GM23338 (cell line): ENCODE results near the gene ISOC2. TPM values are rescaled to one million over a fixed set of nuclear protein-coding genes. Genes with fewer than 3 reads are reported as not detected.
A peak's percentile ranks its signal among the peaks of the same experiment; 100 is the strongest.

ENCODE experiments used
- ATAC-seq: fragments of 200-7000 bp; cut with Tn5 transposase; 3 replicates; pipeline ENCODE4 v1.9.1; 2020
- DNase-seq: peaks from one replicate; pipeline ENCODE4 v3.0.0-alpha.2; 2015; ENCODE audit warnings: low spot score
- H2AFZ ChIP-seq: fragments of 200-600 bp; sonication (generic); 2 replicates; pipeline ENCODE4 v1.8.0; 2016; ENCODE audit warnings: antibody characterized with exemption, mild to moderate bottlenecking, moderate library complexity
- H3F3A ChIP-seq: fragments of 200-600 bp; sonication (generic); replicated peaks from 2 replicates; pipeline ENCODE4 v1.8.0; 2017; ENCODE audit warnings: antibody characterized with exemption, mixed run types, low read depth
- H3K27ac ChIP-seq: fragments of 200-600 bp; sonication (generic); 2 replicates; pipeline ENCODE4 v1.6.1; 2016; ENCODE audit warnings: low read depth
- H3K27me3 ChIP-seq: fragments of 200-600 bp; sonication (generic); 2 replicates; pipeline ENCODE4 v1.8.0; 2016; ENCODE audit warnings: mild to moderate bottlenecking, mixed run types, moderate library complexity; ENCODE audit not compliant: insufficient read depth
- H3K36me3 ChIP-seq: fragments of 200-600 bp; sonication (generic); 2 replicates; pipeline ENCODE4 v1.8.0; 2016; ENCODE audit warnings: mild to moderate bottlenecking; ENCODE audit not compliant: insufficient read depth
- H3K4me1 ChIP-seq: fragments of 200-600 bp; sonication (generic); 2 replicates; pipeline ENCODE4 v1.8.0; 2016; ENCODE audit warnings: mild to moderate bottlenecking, moderate library complexity; ENCODE audit not compliant: insufficient read depth
- H3K4me2 ChIP-seq: fragments of 200-600 bp; sonication (generic); 2 replicates; pipeline ENCODE4 v1.7.1; 2017; ENCODE audit warnings: mixed run types
- H3K4me3 ChIP-seq: fragments of 200-600 bp; sonication (generic); 2 replicates; pipeline ENCODE4 v1.6.1; 2016; ENCODE audit warnings: mixed run types
- H3K79me2 ChIP-seq: fragments of 200-600 bp; sonication (generic); replicated peaks from 2 replicates; pipeline ENCODE4 v1.8.0; 2017; ENCODE audit warnings: mild to moderate bottlenecking; ENCODE audit not compliant: insufficient read depth
- H3K9me2 ChIP-seq: fragments of 200-600 bp; sonication (generic); 2 replicates; pipeline ENCODE4 v1.8.0; 2017; ENCODE audit not compliant: insufficient read depth
- H4K20me1 ChIP-seq: fragments of 200-600 bp; sonication (generic); replicated peaks from 2 replicates; pipeline ENCODE4 v1.8.0; 2017; ENCODE audit warnings: mild to moderate bottlenecking; ENCODE audit not compliant: insufficient read depth
- H3K27ac Mint-ChIP-seq: 2 replicates; pipeline ENCODE4 v1.8.0; 2020; ENCODE audit warnings: inconsistent platforms, mild to moderate bottlenecking, moderate library complexity, mixed read lengths
- H3K27me3 Mint-ChIP-seq: 3 replicates; pipeline ENCODE4 v1.8.0; 2022; ENCODE audit warnings: low read depth, mild to moderate bottlenecking, moderate library complexity, mixed read lengths, inconsistent platforms; ENCODE audit not compliant: insufficient read depth, poor library complexity
- H3K36me3 Mint-ChIP-seq: 3 replicates; pipeline ENCODE4 v1.8.0; 2021; ENCODE audit warnings: low read depth, mild to moderate bottlenecking, inconsistent platforms, moderate library complexity, mixed read lengths
- H3K4me1 Mint-ChIP-seq: 3 replicates; pipeline ENCODE4 v1.8.0; 2020; ENCODE audit warnings: mild to moderate bottlenecking, inconsistent platforms, mixed read lengths
- H3K4me3 Mint-ChIP-seq: 3 replicates; pipeline ENCODE4 v1.8.0; 2021; ENCODE audit warnings: moderate library complexity, mild to moderate bottlenecking, inconsistent platforms, mixed read lengths
- H3K9me3 Mint-ChIP-seq: 3 replicates; pipeline ENCODE4 v1.8.0; 2020; ENCODE audit warnings: moderate library complexity, mild to moderate bottlenecking, inconsistent platforms, mixed read lengths
- CREB1 ChIP-seq: fragments of 250-450 bp; sonication (Bioruptor Pico); IDR thresholded peaks from 2 replicates; pipeline ENCODE4 v1.5.0; 2020; ENCODE audit warnings: low read depth, mild to moderate bottlenecking, moderate library complexity
- EZH2 ChIP-seq: fragments of 200-600 bp; sonication (generic); IDR thresholded peaks from one replicate; pipeline ENCODE4 v1.8.0; 2017; ENCODE audit warnings: antibody characterized with exemption, mild to moderate bottlenecking, low read depth; ENCODE audit not compliant: unreplicated experiment
- EZH2phosphoT487 ChIP-seq: fragments of 200-600 bp; sonication (generic); IDR thresholded peaks from one replicate; pipeline ENCODE4 v1.8.1; 2018; ENCODE audit warnings: antibody characterized with exemption; ENCODE audit not compliant: unreplicated experiment
- JUNB ChIP-seq: IDR thresholded peaks from one replicate; pipeline ENCODE4 v1.6.1; 2016; ENCODE audit warnings: antibody characterized with exemption; ENCODE audit not compliant: unreplicated experiment
- NANOG ChIP-seq: IDR thresholded peaks from 2 replicates; pipeline ENCODE4 v1.6.1; 2016; ENCODE audit warnings: antibody characterized with exemption, borderline replicate concordance
- POLR2AphosphoS5 ChIP-seq: IDR thresholded peaks from 2 replicates; pipeline ENCODE4 v1.6.1; 2016; ENCODE audit warnings: antibody characterized with exemption, low read depth
- STAT1 ChIP-seq: IDR thresholded peaks from one replicate; pipeline ENCODE4 v1.6.1; 2016; ENCODE audit warnings: antibody characterized with exemption; ENCODE audit not compliant: unreplicated experiment
- ZNF114 ChIP-seq: fragments of 250-450 bp; sonication (Bioruptor Pico); IDR thresholded peaks from 2 replicates; pipeline ENCODE4 v1.5.0; 2020; ENCODE audit warnings: mild to moderate bottlenecking, moderate library complexity
- ZNF331 ChIP-seq: fragments of 250-450 bp; sonication (Bioruptor Pico); IDR thresholded peaks from 2 replicates; pipeline ENCODE4 v1.5.0; 2020; ENCODE audit warnings: low read depth, mild to moderate bottlenecking, moderate library complexity
- polyA plus RNA-seq: library from polyadenylated mRNA; unstranded; fragments of >200 nt; fragmentation: Nextera tagmentation; extraction: Ambion mirVana; gene quantifications from 2 replicates; pipeline ENCODE4 v1.2.1, GENCODE V29; 2016
- total RNA-seq: library from RNA; depleted of rRNA; stranded (reverse); fragments of >200 nt; shearing (Covaris generic); gene quantifications from 2 replicates; pipeline ENCODE4 v1.2.3, GENCODE V29; 2014
- TF ChIP-seq, protein P1 (sequence below): fragments of 250-450 bp; sonication (Bioruptor Pico); IDR thresholded peaks from 2 replicates; pipeline ENCODE4 v1.5.0; 2020; ENCODE audit warnings: mild to moderate bottlenecking, moderate library complexity
- TF ChIP-seq, protein P2 (sequence below): IDR thresholded peaks from 2 replicates; pipeline ENCODE4 v1.6.1; 2016; ENCODE audit warnings: antibody characterized with exemption
- TF ChIP-seq, protein P3 (sequence below), 2 experiments: fragments of 200-600 bp in 1 of 2; sonication (generic) in 1 of 2; conservative IDR thresholded peaks; 2 replicates each; pipeline versions ENCODE4 v1.5.1 to v1.6.1; 2016 to 2017; ENCODE audit warnings: antibody characterized with exemption in 2 of 2, low read depth in 2 of 2, mild to moderate bottlenecking in 2 of 2, moderate library complexity in 1 of 2
- TF ChIP-seq, protein P4 (sequence below): IDR thresholded peaks from one replicate; pipeline ENCODE4 v1.6.1; 2018; ENCODE audit warnings: antibody characterized with exemption; ENCODE audit not compliant: unreplicated experiment

The ISOC2 gene
- total and polyA plus RNA-seq, 2 experiments from 2014 or later: 62.6 to 85.2 TPM

DNA sequence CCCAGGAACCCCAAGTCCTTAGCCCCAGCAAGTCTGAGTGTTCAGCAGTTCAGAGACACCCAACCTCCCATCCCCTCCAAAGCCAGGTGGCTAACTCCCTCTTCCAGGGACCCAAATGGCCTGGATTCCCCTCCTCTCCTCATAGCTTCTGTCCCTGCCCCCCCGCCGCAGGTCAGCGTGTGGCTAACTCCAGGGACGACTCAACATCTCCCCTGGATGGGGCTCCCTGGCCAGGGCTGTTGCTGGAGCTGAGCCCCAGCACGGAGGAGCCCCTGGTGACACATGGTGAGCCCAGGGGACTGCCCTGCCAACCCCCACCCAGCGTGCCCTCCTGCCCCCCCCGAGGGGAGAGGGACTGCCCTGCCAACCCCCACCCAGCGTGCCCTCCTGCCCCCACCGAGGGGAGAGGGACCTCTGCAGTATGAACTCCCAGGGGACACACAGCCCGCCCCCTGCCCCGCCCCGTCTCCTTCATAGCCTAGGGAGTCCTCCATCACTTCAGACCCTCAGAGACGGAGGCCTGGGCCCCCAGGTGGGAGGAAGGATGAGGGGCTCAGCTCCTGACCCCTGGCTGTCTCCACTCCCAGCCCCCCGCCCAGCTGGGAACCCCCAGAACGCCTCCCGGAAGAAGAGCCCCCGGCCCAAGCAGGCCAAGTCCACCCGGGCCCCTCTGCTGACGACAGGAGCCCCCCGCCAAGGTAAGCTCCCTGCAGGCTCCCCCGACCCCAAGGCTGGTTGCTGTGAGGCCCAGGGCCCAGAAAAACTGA lies 28.5 kb upstream of the ISOC2 start:
- H3K27me3 Mint-ChIP-seq: peaks cover 14% of the 10 kb centered on the region
- TF ChIP-seq ZNF331: no peak
- no peak for TF ChIP-seq NANOG
- TF ChIP-seq EZH2: no peak
- TF ChIP-seq STAT1: no peak
- TF ChIP-seq JUNB: no peak
- TF ChIP-seq, protein P1, sequence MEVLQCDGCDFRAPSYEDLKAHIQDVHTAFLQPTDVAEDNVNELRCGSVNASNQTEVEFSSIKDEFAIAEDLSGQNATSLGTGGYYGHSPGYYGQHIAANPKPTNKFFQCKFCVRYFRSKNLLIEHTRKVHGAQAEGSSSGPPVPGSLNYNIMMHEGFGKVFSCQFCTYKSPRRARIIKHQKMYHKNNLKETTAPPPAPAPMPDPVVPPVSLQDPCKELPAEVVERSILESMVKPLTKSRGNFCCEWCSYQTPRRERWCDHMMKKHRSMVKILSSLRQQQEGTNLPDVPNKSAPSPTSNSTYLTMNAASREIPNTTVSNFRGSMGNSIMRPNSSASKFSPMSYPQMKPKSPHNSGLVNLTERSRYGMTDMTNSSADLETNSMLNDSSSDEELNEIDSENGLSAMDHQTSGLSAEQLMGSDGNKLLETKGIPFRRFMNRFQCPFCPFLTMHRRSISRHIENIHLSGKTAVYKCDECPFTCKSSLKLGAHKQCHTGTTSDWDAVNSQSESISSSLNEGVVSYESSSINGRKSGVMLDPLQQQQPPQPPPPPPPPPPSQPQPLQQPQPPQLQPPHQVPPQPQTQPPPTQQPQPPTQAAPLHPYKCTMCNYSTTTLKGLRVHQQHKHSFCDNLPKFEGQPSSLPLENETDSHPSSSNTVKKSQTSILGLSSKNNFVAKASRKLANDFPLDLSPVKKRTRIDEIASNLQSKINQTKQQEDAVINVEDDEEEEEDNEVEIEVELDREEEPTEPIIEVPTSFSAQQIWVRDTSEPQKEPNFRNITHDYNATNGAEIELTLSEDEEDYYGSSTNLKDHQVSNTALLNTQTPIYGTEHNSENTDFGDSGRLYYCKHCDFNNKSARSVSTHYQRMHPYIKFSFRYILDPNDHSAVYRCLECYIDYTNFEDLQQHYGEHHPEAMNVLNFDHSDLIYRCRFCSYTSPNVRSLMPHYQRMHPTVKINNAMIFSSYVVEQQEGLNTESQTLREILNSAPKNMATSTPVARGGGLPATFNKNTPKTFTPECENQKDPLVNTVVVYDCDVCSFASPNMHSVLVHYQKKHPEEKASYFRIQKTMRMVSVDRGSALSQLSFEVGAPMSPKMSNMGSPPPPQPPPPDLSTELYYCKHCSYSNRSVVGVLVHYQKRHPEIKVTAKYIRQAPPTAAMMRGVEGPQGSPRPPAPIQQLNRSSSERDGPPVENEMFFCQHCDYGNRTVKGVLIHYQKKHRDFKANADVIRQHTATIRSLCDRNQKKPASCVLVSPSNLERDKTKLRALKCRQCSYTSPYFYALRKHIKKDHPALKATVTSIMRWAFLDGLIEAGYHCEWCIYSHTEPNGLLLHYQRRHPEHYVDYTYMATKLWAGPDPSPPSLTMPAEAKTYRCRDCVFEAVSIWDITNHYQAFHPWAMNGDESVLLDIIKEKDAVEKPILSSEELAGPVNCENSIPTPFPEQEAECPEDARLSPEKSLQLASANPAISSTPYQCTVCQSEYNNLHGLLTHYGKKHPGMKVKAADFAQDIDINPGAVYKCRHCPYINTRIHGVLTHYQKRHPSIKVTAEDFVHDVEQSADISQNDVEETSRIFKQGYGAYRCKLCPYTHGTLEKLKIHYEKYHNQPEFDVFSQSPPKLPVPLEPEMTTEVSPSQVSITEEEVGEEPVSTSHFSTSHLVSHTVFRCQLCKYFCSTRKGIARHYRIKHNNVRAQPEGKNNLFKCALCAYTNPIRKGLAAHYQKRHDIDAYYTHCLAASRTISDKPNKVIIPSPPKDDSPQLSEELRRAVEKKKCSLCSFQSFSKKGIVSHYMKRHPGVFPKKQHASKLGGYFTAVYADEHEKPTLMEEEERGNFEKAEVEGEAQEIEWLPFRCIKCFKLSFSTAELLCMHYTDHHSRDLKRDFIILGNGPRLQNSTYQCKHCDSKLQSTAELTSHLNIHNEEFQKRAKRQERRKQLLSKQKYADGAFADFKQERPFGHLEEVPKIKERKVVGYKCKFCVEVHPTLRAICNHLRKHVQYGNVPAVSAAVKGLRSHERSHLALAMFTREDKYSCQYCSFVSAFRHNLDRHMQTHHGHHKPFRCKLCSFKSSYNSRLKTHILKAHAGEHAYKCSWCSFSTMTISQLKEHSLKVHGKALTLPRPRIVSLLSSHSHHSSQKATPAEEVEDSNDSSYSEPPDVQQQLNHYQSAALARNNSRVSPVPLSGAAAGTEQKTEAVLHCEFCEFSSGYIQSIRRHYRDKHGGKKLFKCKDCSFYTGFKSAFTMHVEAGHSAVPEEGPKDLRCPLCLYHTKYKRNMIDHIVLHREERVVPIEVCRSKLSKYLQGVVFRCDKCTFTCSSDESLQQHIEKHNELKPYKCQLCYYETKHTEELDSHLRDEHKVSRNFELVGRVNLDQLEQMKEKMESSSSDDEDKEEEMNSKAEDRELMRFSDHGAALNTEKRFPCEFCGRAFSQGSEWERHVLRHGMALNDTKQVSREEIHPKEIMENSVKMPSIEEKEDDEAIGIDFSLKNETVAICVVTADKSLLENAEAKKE: no peak
- TF ChIP-seq, protein P2, sequence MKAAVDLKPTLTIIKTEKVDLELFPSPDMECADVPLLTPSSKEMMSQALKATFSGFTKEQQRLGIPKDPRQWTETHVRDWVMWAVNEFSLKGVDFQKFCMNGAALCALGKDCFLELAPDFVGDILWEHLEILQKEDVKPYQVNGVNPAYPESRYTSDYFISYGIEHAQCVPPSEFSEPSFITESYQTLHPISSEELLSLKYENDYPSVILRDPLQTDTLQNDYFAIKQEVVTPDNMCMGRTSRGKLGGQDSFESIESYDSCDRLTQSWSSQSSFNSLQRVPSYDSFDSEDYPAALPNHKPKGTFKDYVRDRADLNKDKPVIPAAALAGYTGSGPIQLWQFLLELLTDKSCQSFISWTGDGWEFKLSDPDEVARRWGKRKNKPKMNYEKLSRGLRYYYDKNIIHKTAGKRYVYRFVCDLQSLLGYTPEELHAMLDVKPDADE: no peak
- no peak for TF ChIP-seq ZNF114
- no peak for TF ChIP-seq POLR2AphosphoS5
- no peak for TF ChIP-seq EZH2phosphoT487
- TF ChIP-seq CREB1 (CRISPR knock-in tag): no peak
- TF ChIP-seq, protein P3, sequence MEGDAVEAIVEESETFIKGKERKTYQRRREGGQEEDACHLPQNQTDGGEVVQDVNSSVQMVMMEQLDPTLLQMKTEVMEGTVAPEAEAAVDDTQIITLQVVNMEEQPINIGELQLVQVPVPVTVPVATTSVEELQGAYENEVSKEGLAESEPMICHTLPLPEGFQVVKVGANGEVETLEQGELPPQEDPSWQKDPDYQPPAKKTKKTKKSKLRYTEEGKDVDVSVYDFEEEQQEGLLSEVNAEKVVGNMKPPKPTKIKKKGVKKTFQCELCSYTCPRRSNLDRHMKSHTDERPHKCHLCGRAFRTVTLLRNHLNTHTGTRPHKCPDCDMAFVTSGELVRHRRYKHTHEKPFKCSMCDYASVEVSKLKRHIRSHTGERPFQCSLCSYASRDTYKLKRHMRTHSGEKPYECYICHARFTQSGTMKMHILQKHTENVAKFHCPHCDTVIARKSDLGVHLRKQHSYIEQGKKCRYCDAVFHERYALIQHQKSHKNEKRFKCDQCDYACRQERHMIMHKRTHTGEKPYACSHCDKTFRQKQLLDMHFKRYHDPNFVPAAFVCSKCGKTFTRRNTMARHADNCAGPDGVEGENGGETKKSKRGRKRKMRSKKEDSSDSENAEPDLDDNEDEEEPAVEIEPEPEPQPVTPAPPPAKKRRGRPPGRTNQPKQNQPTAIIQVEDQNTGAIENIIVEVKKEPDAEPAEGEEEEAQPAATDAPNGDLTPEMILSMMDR (conservative IDR thresholded peaks at IDR 0.05; ENCODE audit: low read depth in 2 of 2): no peak
- TF ChIP-seq, protein P4, sequence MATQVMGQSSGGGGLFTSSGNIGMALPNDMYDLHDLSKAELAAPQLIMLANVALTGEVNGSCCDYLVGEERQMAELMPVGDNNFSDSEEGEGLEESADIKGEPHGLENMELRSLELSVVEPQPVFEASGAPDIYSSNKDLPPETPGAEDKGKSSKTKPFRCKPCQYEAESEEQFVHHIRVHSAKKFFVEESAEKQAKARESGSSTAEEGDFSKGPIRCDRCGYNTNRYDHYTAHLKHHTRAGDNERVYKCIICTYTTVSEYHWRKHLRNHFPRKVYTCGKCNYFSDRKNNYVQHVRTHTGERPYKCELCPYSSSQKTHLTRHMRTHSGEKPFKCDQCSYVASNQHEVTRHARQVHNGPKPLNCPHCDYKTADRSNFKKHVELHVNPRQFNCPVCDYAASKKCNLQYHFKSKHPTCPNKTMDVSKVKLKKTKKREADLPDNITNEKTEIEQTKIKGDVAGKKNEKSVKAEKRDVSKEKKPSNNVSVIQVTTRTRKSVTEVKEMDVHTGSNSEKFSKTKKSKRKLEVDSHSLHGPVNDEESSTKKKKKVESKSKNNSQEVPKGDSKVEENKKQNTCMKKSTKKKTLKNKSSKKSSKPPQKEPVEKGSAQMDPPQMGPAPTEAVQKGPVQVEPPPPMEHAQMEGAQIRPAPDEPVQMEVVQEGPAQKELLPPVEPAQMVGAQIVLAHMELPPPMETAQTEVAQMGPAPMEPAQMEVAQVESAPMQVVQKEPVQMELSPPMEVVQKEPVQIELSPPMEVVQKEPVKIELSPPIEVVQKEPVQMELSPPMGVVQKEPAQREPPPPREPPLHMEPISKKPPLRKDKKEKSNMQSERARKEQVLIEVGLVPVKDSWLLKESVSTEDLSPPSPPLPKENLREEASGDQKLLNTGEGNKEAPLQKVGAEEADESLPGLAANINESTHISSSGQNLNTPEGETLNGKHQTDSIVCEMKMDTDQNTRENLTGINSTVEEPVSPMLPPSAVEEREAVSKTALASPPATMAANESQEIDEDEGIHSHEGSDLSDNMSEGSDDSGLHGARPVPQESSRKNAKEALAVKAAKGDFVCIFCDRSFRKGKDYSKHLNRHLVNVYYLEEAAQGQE: no peak
- Histone ChIP-seq H3K4me3 (no peak overlapping the region), H3K4me2 (peak overlapping the region; percentile 68; the same call in 1 of the 2 replicates), H3K36me3 (no peaks in the 10 kb centered on the region), H3K9me2 (no peaks in the 10 kb centered on the region), H3F3A (peaks cover 10% of the 10 kb centered on the region), H3K27me3 (no peaks in the 10 kb centered on the region), H3K79me2 (no peaks in the 10 kb centered on the region), H2AFZ (no peak overlapping the region), H3K27ac (no peak overlapping the region), H4K20me1 (no peaks in the 10 kb centered on the region), H3K4me1 (peaks cover 16% of the 10 kb centered on the region; the same call in 1 of the 2 replicates)
- no peak for DNase-seq
- H3K9me3 Mint-ChIP-seq: no peaks in the 10 kb centered on the region; the same call in 2 of the 3 replicates
- no peaks in the 10 kb centered on the region; the same call in 2 of the 3 replicates for H3K36me3 Mint-ChIP-seq
- no peak overlapping the region for H3K27ac Mint-ChIP-seq
- ATAC-seq: no peak
- no peak overlapping the region for H3K4me3 Mint-ChIP-seq
- H3K4me1 Mint-ChIP-seq: peaks cover 26% of the 10 kb centered on the region
